8988T (cell line): Measurements from ENCODE around the gene PCK2.

Source experiments
- DNase-seq: peaks from one replicate; pipeline ENCODE4 v3.0.0; 2011

The PCK2 gene

GRCh38 chr14:24139272-24139934 is 45.3 kb downstream of the PCK2 start:
- DNase-seq: peak; percentile 34

- peak; percentile 90 for DNase-seq
Observed at GRCh38 chr14:24141097-24141880, 47.2 kb downstream of the PCK2 start, which contains the start of gene EMC9. Gene EMC9, minus strand, starts transcription at chr14:24141591. Its CDS starts 287 bp downstream, at chr14:24141304.

- DNase-seq: no peak
Observed at GRCh38 chr14:24143511-24143910, 49.4 kb downstream of the PCK2 start.

GRCh38 chr14:24144451-24144850 is 50.3 kb downstream of the PCK2 start:
- DNase-seq: no peak

GRCh38 chr14:24145219-24145618 is 51.1 kb downstream of the PCK2 start:
- DNase-seq: no peak

- no peak for DNase-seq
Observed at GRCh38 chr14:24145690-24146452, 51.8 kb downstream of the PCK2 start.

- DNase-seq: peak; percentile 91
Observed at GRCh38 chr14:24146453-24146977, 52.4 kb downstream of the PCK2 start, which contains the start of gene PSME2. Gene PSME2, minus strand, starts transcription at chr14:24146610. Its CDS starts 29 bp downstream, at chr14:24146581.

GRCh38 chr14:24146978-24147760 is 53.1 kb downstream of the PCK2 start, which contains the start of gene RNF31:
Gene RNF31, plus strand, starts transcription at chr14:24147498. Its CDS starts 201 bp downstream, at chr14:24147699.
- peak; percentile 77 for DNase-seq

- no peak for DNase-seq
Observed at GRCh38 chr14:24147761-24148428, 53.8 kb downstream of the PCK2 start.

- no peak for DNase-seq
Observed at GRCh38 chr14:24149302-24149969, 55.3 kb downstream of the PCK2 start.

GRCh38 chr14:24150061-24150460 is 56.0 kb downstream of the PCK2 start:
- DNase-seq: no peak

GRCh38 chr14:24150567-24150966 is 56.5 kb downstream of the PCK2 start:
- DNase-seq: no peak

GRCh38 chr14:24150993-24151392 is 56.9 kb downstream of the PCK2 start:
- DNase-seq: no peak

GRCh38 chr14:24151404-24152080 is 57.4 kb downstream of the PCK2 start:
- no peak for DNase-seq
